Endothelial cell of umbilical vein (primary cell): ENCODE data around the gene WSB1. TPM values are rescaled to one million over a fixed set of nuclear protein-coding genes. Genes with fewer than 3 reads are reported as not detected.

Experiments
- BruUV-seq: library from RNA; stranded (reverse); fragments of 400-500 nt; replicated peaks from 2 replicates; lab custom pipeline; 2021; lab: Mats Ljungman, UMichigan
- CTCF ChIA-PET: fragments of 300-600, 350-600 bp; sonication (Branson Sonifier 250); formaldehyde crosslinking; loops from one replicate; lab custom pipeline; 2021; ENCODE audit warnings: antibody characterized with exemption, inconsistent platforms; lab: Charles Lee
- POLR2A ChIA-PET: fragments of 300-600, 350-600 bp; sonication (Branson Sonifier 250); formaldehyde crosslinking; loops from one replicate; lab custom pipeline; 2021; ENCODE audit warnings: antibody characterized with exemption, inconsistent platforms; lab: Charles Lee
- DNase-seq: peaks from one replicate; pipeline ENCODE4 v3.0.0-alpha.2; 2011; ENCODE audit warnings: low read depth, low spot score
- FAIRE-seq: peaks from 2 replicates; lab custom pipeline; 2011; peaks lifted over from hg19 to GRCh38; lab: Jason Lieb, UNC
- H2AFZ ChIP-seq: 2 replicates; pipeline ENCODE4 v1.6.0; 2012; ENCODE audit warnings: low read depth, low read length, control low read depth, inconsistent platforms
- H3K27ac ChIP-seq: 2 replicates; pipeline ENCODE4 v1.5.1; 2011; ENCODE audit warnings: low read depth, mild to moderate bottlenecking, control low read depth, low read length, moderate library complexity; ENCODE audit not compliant: insufficient read depth
- H3K27me3 ChIP-seq, 2 experiments: 2 replicates each; pipeline versions ENCODE4 v1.6.0 to v1.6.1; 2011; ENCODE audit warnings: low read length in 2 of 2, mixed read lengths in 1 of 2; ENCODE audit not compliant: control insufficient read depth in 2 of 2, insufficient read depth in 2 of 2
- H3K36me3 ChIP-seq, 2 experiments: 2 replicates in 1 of 2; 3 replicates in 1 of 2; pipeline ENCODE4 v1.5.1; 2011; ENCODE audit warnings: low read length in 2 of 2, mild to moderate bottlenecking in 1 of 2, moderate library complexity in 1 of 2; ENCODE audit not compliant: control insufficient read depth in 2 of 2, insufficient read depth in 2 of 2; ENCODE audit errors: extremely low read depth in 1 of 2
- H3K4me1 ChIP-seq: 3 replicates; pipeline ENCODE4 v1.5.1; 2011; ENCODE audit warnings: mild to moderate bottlenecking, low read length; ENCODE audit not compliant: control insufficient read depth, insufficient read depth; ENCODE audit errors: extremely low read depth
- H3K4me2 ChIP-seq: 2 replicates; pipeline ENCODE4 v1.6.1; 2011; ENCODE audit warnings: low read length, control low read depth, mixed read lengths; ENCODE audit not compliant: insufficient read depth
- H3K4me3 ChIP-seq, 3 experiments: fragments of 200-600 bp in 1 of 3; sonication (generic), shearing (Covaris generic) in 1 of 3; replicated peaks in 1 of 3; 2 replicates each; pipeline ENCODE4 v1.5.1; 2011 to 2016; ENCODE audit warnings: control low read depth in 3 of 3, low read length in 3 of 3, mild to moderate bottlenecking in 2 of 3, inconsistent platforms in 1 of 3, low read depth in 1 of 3, moderate library complexity in 1 of 3; ENCODE audit not compliant: insufficient read depth in 1 of 3
- H3K79me2 ChIP-seq: 2 replicates; pipeline ENCODE4 v1.6.0; 2012; ENCODE audit warnings: low read length, inconsistent platforms; ENCODE audit not compliant: control insufficient read depth, insufficient read depth
- H3K9ac ChIP-seq: replicated peaks from 2 replicates; pipeline ENCODE3; 2011; ENCODE audit warnings: low read length, control low read depth; ENCODE audit not compliant: insufficient read depth; ENCODE audit errors: extremely low read depth
- H3K9me1 ChIP-seq: replicated peaks from 3 replicates; pipeline ENCODE4 v1.6.0; 2011; ENCODE audit warnings: mild to moderate bottlenecking, low read length; ENCODE audit not compliant: control insufficient read depth, insufficient read depth; ENCODE audit errors: extremely low read depth
- H3K9me3 ChIP-seq: replicated peaks from 2 replicates; pipeline ENCODE4 v1.5.1; 2012; ENCODE audit warnings: low read length, inconsistent platforms; ENCODE audit not compliant: control insufficient read depth, insufficient read depth
- H4K20me1 ChIP-seq: replicated peaks from 2 replicates; pipeline ENCODE3; 2011; ENCODE audit warnings: mild to moderate bottlenecking, low read length; ENCODE audit not compliant: control insufficient read depth, insufficient read depth; ENCODE audit errors: extremely low read depth
- EZH2 ChIP-seq: IDR thresholded peaks from 2 replicates; pipeline ENCODE4 v1.6.1; 2012; ENCODE audit warnings: borderline replicate concordance, low read depth, mild to moderate bottlenecking, moderate library complexity, low read length, inconsistent platforms; ENCODE audit not compliant: severe bottlenecking
- FOS ChIP-seq: IDR thresholded peaks from 2 replicates; pipeline ENCODE4 v1.6.1; 2011; ENCODE audit warnings: mild to moderate bottlenecking, low read length, moderate library complexity, borderline replicate concordance; ENCODE audit not compliant: insufficient read depth
- GATA2 ChIP-seq: IDR thresholded peaks from 2 replicates; pipeline ENCODE4 v1.7.0; 2011; ENCODE audit warnings: low read depth, mild to moderate bottlenecking, moderate library complexity, mixed read lengths, low read length; ENCODE audit not compliant: insufficient read length, insufficient read depth
- JUN ChIP-seq: IDR thresholded peaks from 2 replicates; pipeline ENCODE4 v1.6.1; 2011; ENCODE audit warnings: borderline replicate concordance, low read depth; ENCODE audit not compliant: insufficient read length, insufficient read depth
- MYC ChIP-seq: IDR thresholded peaks from one replicate; pipeline ENCODE4 v1.6.1; 2011; ENCODE audit warnings: mild to moderate bottlenecking, low read depth, low read length
- POLR2A ChIP-seq: IDR thresholded peaks from 2 replicates; pipeline ENCODE4 v1.6.1; 2012; ENCODE audit warnings: low read depth, mild to moderate bottlenecking, control low read depth, low read length
- POLR2AphosphoS5 ChIP-seq: IDR thresholded peaks from 2 replicates; pipeline ENCODE4 v1.6.1; 2012; ENCODE audit warnings: low read depth, mild to moderate bottlenecking, control low read depth, low read length, moderate library complexity; ENCODE audit not compliant: insufficient read depth
- dilution Hi-C: fragments of 300-500 bp; cut with MboI; formaldehyde crosslinking; loops from one replicate; pipeline ENCODE4 v1.15.0; 2019; ENCODE audit warnings: low sequenced_read_pairs; ENCODE audit not compliant: extremely low pct_ligation_motif_present
- intact Hi-C: fragments of 100-400 bp; cut with micrococcal nuclease; formaldehyde crosslinking; loops from one replicate; pipeline ENCODE4 v1.10.0; 2022
- polyA plus RNA-seq, 4 experiments: library from polyadenylated mRNA; depleted of rRNA in 3 of 4; stranded (reverse) in 3 of 4; unstranded in 1 of 4; fragments of >200 nt; gene quantifications; 2 replicates each; pipeline versions ENCODE4 v1.2.1 to v1.2.3, GENCODE V29; 2011 to 2012; ENCODE audit warnings: missing spikeins in 1 of 4
- total RNA-seq: library from RNA; stranded (reverse); gene quantifications from 2 replicates; pipeline ENCODE4 v1.2.3, GENCODE V29; 2021
- TF ChIP-seq, protein P1 (sequence below), 2 donors: IDR thresholded peaks; 1 replicate in 1 of 2; 2 replicates in 1 of 2; pipeline ENCODE4 v1.5.1; 2011; ENCODE audit warnings: low read length in 2 of 2, mild to moderate bottlenecking in 2 of 2, moderate library complexity in 2 of 2, control low read depth in 1 of 2, inconsistent platforms in 1 of 2, low read depth in 1 of 2; ENCODE audit not compliant: insufficient read depth in 1 of 2; ENCODE audit errors: extremely low read depth in 1 of 2
- TF ChIP-seq, protein P2 (sequence below): IDR thresholded peaks from 2 replicates; pipeline ENCODE4 v1.6.1; 2011; ENCODE audit not compliant: insufficient read depth, insufficient read length

The WSB1 gene
- total and polyA plus RNA-seq, 2 donors (not counting 3 experiments of a cell fraction or from before 2014, with no cell fraction given): 471 to 736 TPM

DNA sequence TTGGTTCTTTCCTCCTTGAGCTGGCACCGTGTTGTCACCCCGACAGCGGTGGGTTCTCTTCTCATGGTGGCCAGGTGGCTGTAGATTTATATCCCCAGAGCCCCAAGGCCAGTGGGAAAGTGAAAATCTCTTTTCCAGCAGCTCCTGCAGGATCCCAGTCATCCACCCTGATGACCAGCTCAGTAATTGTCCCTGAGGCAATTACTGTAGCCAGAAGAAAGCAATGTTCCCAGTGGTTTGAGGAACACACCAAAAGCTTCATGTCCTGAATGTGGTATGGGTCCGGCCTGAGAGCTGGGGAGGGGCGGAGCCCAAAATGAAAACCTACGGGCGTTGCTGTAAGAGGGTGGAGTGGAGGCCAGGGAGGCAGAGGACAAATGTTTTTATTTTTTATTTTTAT is 69.0 kb downstream of the WSB1 start:
- Histone ChIP-seq H3K27me3 (no peaks in the 10 kb centered on the region), H3K9ac (no peak overlapping the region), H3K9me1 (no peaks in the 10 kb centered on the region), H3K36me3 (no peaks in the 10 kb centered on the region), H3K27ac (no peak overlapping the region), H3K4me2 (no peak overlapping the region), H3K4me1 (no peaks in the 10 kb centered on the region), H3K79me2 (no peaks in the 10 kb centered on the region), H4K20me1 (no peaks in the 10 kb centered on the region), H3K9me3 (no peaks in the 10 kb centered on the region), H2AFZ (no peak overlapping the region), H3K4me3 (no peak overlapping the region)
- intact Hi-C loops: no loop called here
- ChIA-PET CTCF (interaction anchor here (1.1 to 1.9 kb wide), 2 partner anchors 9 to 17 kb away, joined by 3 to 5 read pairs; no protein-coding TSS in a partner anchor), POLR2A (no interaction called here)
- DNase-seq (no peak), FAIRE-seq (no peak)
- no TSS peak for BruUV-seq
- TF ChIP-seq POLR2AphosphoS5 (no peak), FOS (no peak), GATA2 (no peak), POLR2A (no peak), MYC (no peak), EZH2 (no peak), JUN (no peak)
- TF ChIP-seq, protein P1, sequence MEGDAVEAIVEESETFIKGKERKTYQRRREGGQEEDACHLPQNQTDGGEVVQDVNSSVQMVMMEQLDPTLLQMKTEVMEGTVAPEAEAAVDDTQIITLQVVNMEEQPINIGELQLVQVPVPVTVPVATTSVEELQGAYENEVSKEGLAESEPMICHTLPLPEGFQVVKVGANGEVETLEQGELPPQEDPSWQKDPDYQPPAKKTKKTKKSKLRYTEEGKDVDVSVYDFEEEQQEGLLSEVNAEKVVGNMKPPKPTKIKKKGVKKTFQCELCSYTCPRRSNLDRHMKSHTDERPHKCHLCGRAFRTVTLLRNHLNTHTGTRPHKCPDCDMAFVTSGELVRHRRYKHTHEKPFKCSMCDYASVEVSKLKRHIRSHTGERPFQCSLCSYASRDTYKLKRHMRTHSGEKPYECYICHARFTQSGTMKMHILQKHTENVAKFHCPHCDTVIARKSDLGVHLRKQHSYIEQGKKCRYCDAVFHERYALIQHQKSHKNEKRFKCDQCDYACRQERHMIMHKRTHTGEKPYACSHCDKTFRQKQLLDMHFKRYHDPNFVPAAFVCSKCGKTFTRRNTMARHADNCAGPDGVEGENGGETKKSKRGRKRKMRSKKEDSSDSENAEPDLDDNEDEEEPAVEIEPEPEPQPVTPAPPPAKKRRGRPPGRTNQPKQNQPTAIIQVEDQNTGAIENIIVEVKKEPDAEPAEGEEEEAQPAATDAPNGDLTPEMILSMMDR (IDR thresholded peaks at IDR 0.05; ENCODE audit: extremely low read depth in 1 of 2, insufficient read depth in 1 of 2, low read depth in 1 of 2, low read length in 2 of 2): no peak
- TF ChIP-seq, protein P2, sequence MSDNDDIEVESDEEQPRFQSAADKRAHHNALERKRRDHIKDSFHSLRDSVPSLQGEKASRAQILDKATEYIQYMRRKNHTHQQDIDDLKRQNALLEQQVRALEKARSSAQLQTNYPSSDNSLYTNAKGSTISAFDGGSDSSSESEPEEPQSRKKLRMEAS: no peak
- dilution Hi-C loops: no loop called here
